WTC11 (cell line): ENCODE data around the gene CRADD. TPM values are rescaled to one million over a fixed set of nuclear protein-coding genes. Genes with fewer than 3 reads are reported as not detected.

Source experiments
- ATAC-seq: fragments of 200-7000 bp; cut with Tn5 transposase; 2 replicates; pipeline ENCODE4 v1.10.0; 2021; ENCODE audit warnings: mild to moderate bottlenecking, moderate library complexity
- CTCF ChIA-PET: fragments of 300-600 bp; sonication (Branson Sonifier 250); formaldehyde crosslinking; loops from one replicate; lab custom pipeline; 2021; ENCODE audit warnings: antibody characterized with exemption; lab: Charles Lee
- POLR2A ChIA-PET: fragments of 350-600 bp; sonication (Branson Sonifier 250); formaldehyde crosslinking; loops from one replicate; lab custom pipeline; 2021; ENCODE audit warnings: antibody characterized with exemption; lab: Charles Lee
- DNase-seq: peaks from one replicate; pipeline ENCODE4 v3.0.0; 2021; ENCODE audit warnings: low spot score
- H3K27ac Mint-ChIP-seq: 2 replicates; pipeline ENCODE4 v1.8.0; 2021; ENCODE audit warnings: mixed read lengths
- H3K27me3 Mint-ChIP-seq: 2 replicates; pipeline ENCODE4 v1.8.0; 2021; ENCODE audit warnings: low read depth, mild to moderate bottlenecking, moderate library complexity, mixed read lengths
- H3K36me3 Mint-ChIP-seq: 2 replicates; pipeline ENCODE4 v1.8.0; 2021; ENCODE audit warnings: mixed read lengths
- H3K4me1 Mint-ChIP-seq: 2 replicates; pipeline ENCODE4 v1.8.0; 2022; ENCODE audit warnings: mixed read lengths
- H3K4me3 Mint-ChIP-seq: 2 replicates; pipeline ENCODE4 v1.8.0; 2021; ENCODE audit warnings: mild to moderate bottlenecking, moderate library complexity, mixed read lengths
- H3K9me3 Mint-ChIP-seq: 2 replicates; pipeline ENCODE4 v1.8.0; 2021; ENCODE audit warnings: mixed read lengths
- CTCF ChIP-seq: fragments of 200-600 bp; IDR thresholded peaks from 2 replicates; pipeline ENCODE4 v1.8.0; 2022; ENCODE audit warnings: antibody characterized with exemption
- EMX1 ChIP-seq: fragments of 250-450 bp; sonication (Bioruptor Pico); IDR thresholded peaks from 2 replicates; pipeline ENCODE4 v1.8.0; 2021; ENCODE audit warnings: mild to moderate bottlenecking
- ETV6 ChIP-seq: sonication (generic); formaldehyde crosslinking; IDR thresholded peaks from 2 replicates; pipeline ENCODE4 v1.8.1; 2022; ENCODE audit warnings: mild to moderate bottlenecking, missing genetic modification reagents
- FOXJ3 ChIP-seq: sonication (generic); formaldehyde crosslinking; IDR thresholded peaks from 2 replicates; pipeline ENCODE4 v1.9.0; 2021; ENCODE audit warnings: missing genetic modification reagents, mild to moderate bottlenecking, borderline replicate concordance
- IRF2 ChIP-seq: sonication (generic); formaldehyde crosslinking; IDR thresholded peaks from 2 replicates; pipeline ENCODE4 v1.8.0; 2022; ENCODE audit warnings: low read depth, missing genetic modification reagents, borderline replicate concordance
- MLX ChIP-seq: sonication (generic); formaldehyde crosslinking; IDR thresholded peaks from 2 replicates; pipeline ENCODE4 v1.8.1; 2023; ENCODE audit warnings: mild to moderate bottlenecking, missing genetic modification reagents, moderate library complexity
- MYBL2 ChIP-seq: sonication (generic); formaldehyde crosslinking; IDR thresholded peaks from 2 replicates; pipeline ENCODE4 v1.8.1; 2023; ENCODE audit warnings: mild to moderate bottlenecking, moderate library complexity, missing genetic modification reagents
- NR1H2 ChIP-seq: sonication (generic); formaldehyde crosslinking; IDR thresholded peaks from 2 replicates; pipeline ENCODE4 v1.9.0; 2021; ENCODE audit warnings: mild to moderate bottlenecking, moderate library complexity, missing genetic modification reagents
- PRDM15 ChIP-seq: sonication (generic); formaldehyde crosslinking; IDR thresholded peaks from 2 replicates; pipeline ENCODE4 v1.8.0; 2022; ENCODE audit warnings: missing genetic modification reagents
- PRRX2 ChIP-seq: fragments of 250-450 bp; sonication (Bioruptor Pico); IDR thresholded peaks from 2 replicates; pipeline ENCODE4 v1.8.0; 2021; ENCODE audit warnings: mild to moderate bottlenecking
- SMAD3 ChIP-seq: sonication (generic); formaldehyde crosslinking; IDR thresholded peaks from 2 replicates; pipeline ENCODE4 v1.8.0; 2022; ENCODE audit warnings: missing genetic modification reagents, mild to moderate bottlenecking, borderline replicate concordance
- SP1 ChIP-seq: sonication (generic); formaldehyde crosslinking; conservative IDR thresholded peaks from 2 replicates; pipeline ENCODE4 v1.8.1; 2022; ENCODE audit warnings: missing genetic modification reagents
- TCF7 ChIP-seq: sonication (generic); formaldehyde crosslinking; IDR thresholded peaks from 2 replicates; pipeline ENCODE4 v1.8.0; 2022; ENCODE audit warnings: mild to moderate bottlenecking, low read depth, missing genetic modification reagents, moderate library complexity
- ZNF138 ChIP-seq: sonication (generic); formaldehyde crosslinking; conservative IDR thresholded peaks from 2 replicates; pipeline ENCODE4 v1.8.1; 2022; ENCODE audit warnings: mild to moderate bottlenecking, moderate library complexity, missing genetic modification reagents
- ZNF263 ChIP-seq: sonication (generic); formaldehyde crosslinking; IDR thresholded peaks from 2 replicates; pipeline ENCODE4 v1.8.1; 2022; ENCODE audit warnings: low read depth, mild to moderate bottlenecking, moderate library complexity, missing genetic modification reagents
- ZNF281 ChIP-seq: sonication (generic); formaldehyde crosslinking; IDR thresholded peaks from 2 replicates; pipeline ENCODE4 v1.8.0; 2023; ENCODE audit warnings: mild to moderate bottlenecking, missing genetic modification reagents
- ZNF512 ChIP-seq: sonication (generic); formaldehyde crosslinking; IDR thresholded peaks from 2 replicates; pipeline ENCODE4 v1.8.1; 2022; ENCODE audit warnings: missing genetic modification reagents, borderline replicate concordance
- ZNF671 ChIP-seq: fragments of 250-450 bp; sonication (Bioruptor Pico); IDR thresholded peaks from 2 replicates; pipeline ENCODE4 v1.8.0; 2021; ENCODE audit warnings: mild to moderate bottlenecking
- total RNA-seq: library from RNA; stranded (reverse); gene quantifications from 3 replicates; pipeline ENCODE4 v1.2.3, GENCODE V29; 2021

The CRADD gene
- total RNA-seq, 1 experiment from 2014 or later, result 11.6 TPM

GRCh38 chr12:93793983-93794382 lies 116.8 kb downstream of the CRADD start:
- Mint-ChIP-seq H3K27ac (no peak overlapping the region), H3K27me3 (no peaks in the 10 kb centered on the region), H3K36me3 (no peaks in the 10 kb centered on the region), H3K9me3 (no peaks in the 10 kb centered on the region), H3K4me1 (peaks cover 16% of the 10 kb centered on the region), H3K4me3 (no peak overlapping the region)
- ATAC-seq (no peak), DNase-seq (no peak)
- TF ChIP-seq MYBL2 (CRISPR knock-in tag) (no peak), ZNF671 (CRISPR knock-in tag) (no peak), ZNF281 (no peak), SP1 (no peak), ZNF263 (no peak), CTCF (no peak), MLX (CRISPR knock-in tag) (no peak), ZNF138 (no peak), ETV6 (no peak), TCF7 (CRISPR knock-in tag) (no peak), ZNF512 (CRISPR knock-in tag) (no peak), NR1H2 (CRISPR knock-in tag) (no peak), FOXJ3 (no peak), PRRX2 (no peak), IRF2 (CRISPR knock-in tag) (no peak), PRDM15 (no peak), EMX1 (CRISPR knock-in tag) (no peak)
- CTCF ChIA-PET, result no interaction called here
- POLR2A ChIA-PET, result no interaction called here

- no peak for ATAC-seq
- ChIA-PET CTCF (no interaction called here), POLR2A (no interaction called here)
- Mint-ChIP-seq H3K9me3 (no peaks in the 10 kb centered on the region), H3K4me1 (peaks cover 17% of the 10 kb centered on the region), H3K27me3 (no peaks in the 10 kb centered on the region), H3K4me3 (no peak overlapping the region), H3K27ac (no peak overlapping the region), H3K36me3 (no peaks in the 10 kb centered on the region)
- DNase-seq, result no peak
- TF ChIP-seq SMAD3, result no peak
These were observed 117.6 kb downstream of the CRADD start for GRCh38 chr12:93794738-93795137.
